Neural crest cell (in vitro differentiated cells): ENCODE results near the gene STMN1. TPM values are rescaled to one million over a fixed set of nuclear protein-coding genes. Genes with fewer than 3 reads are reported as not detected.

Source experiments
- DNase-seq: peaks from one replicate; pipeline ENCODE4 v3.0.0; 2021; ENCODE audit warnings: low read depth, mixed read lengths, low spot score
- H3K27ac Mint-ChIP-seq: one replicate; pipeline ENCODE4 v1.8.0; 2021; ENCODE audit warnings: mild to moderate bottlenecking, mixed read lengths; ENCODE audit not compliant: unreplicated experiment
- H3K27me3 Mint-ChIP-seq: 2 replicates; pipeline ENCODE4 v1.8.0; 2021; ENCODE audit warnings: low read depth, mild to moderate bottlenecking, mixed read lengths
- H3K36me3 Mint-ChIP-seq: 2 replicates; pipeline ENCODE4 v1.8.0; 2021; ENCODE audit warnings: low read depth, mild to moderate bottlenecking, mixed read lengths
- H3K4me1 Mint-ChIP-seq: 2 replicates; pipeline ENCODE4 v1.8.0; 2021; ENCODE audit warnings: mixed read lengths
- H3K4me3 Mint-ChIP-seq: one replicate; pipeline ENCODE4 v1.8.0; 2021; ENCODE audit warnings: mild to moderate bottlenecking, mixed read lengths
- H3K9me3 Mint-ChIP-seq: 2 replicates; pipeline ENCODE4 v1.8.0; 2021; ENCODE audit warnings: mixed read lengths
- total RNA-seq: library from RNA; stranded (reverse); gene quantifications from 2 replicates; pipeline ENCODE4 v1.2.1, GENCODE V29; 2021
- TF ChIP-seq, protein P1 (sequence below): fragments of 200-600 bp; sonication (generic); conservative IDR thresholded peaks from 2 replicates; pipeline ENCODE4 v1.5.0; 2021; ENCODE audit warnings: antibody characterized with exemption, mild to moderate bottlenecking

Gene STMN1
- total RNA-seq, 1 donor from 2014 or later: 934 TPM

DNA sequence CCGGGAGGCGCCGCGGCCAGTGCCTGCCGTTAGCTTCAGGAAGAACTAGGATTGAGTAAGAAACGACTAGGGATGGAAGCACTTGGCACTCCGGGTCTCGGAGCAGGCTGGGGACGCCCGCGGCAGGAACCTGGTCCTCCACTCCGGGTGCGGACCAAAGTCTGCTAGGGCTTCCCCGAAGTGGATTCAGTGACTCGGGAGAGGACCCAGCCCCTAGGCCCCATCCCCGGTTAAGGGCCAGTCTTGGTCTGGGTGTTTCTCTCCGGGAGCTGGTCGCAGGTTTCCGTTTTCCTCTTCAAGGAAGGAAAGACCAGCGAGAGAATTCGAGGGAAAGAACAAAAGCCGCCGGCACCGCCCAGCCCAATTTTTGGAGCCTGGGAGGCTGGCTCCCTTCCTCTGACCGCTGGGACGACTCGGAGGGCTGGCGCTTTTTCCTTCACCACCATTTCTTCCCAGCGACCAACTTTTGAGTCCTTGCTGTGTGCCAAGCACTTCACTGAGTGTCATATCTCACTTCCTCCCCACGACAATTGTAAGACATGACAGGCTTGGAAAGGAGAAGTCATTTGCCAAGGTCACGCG lies 16.8 kb upstream of the STMN1 start:
- Mint-ChIP-seq H3K36me3 (no peaks in the 10 kb centered on the region), H3K9me3 (no peaks in the 10 kb centered on the region), H3K27me3 (peaks cover 21% of the 10 kb centered on the region), H3K4me3 (peak overlapping the region; percentile 80), H3K27ac (no peak overlapping the region), H3K4me1 (peaks cover 47% of the 10 kb centered on the region)
- TF ChIP-seq, protein P1, sequence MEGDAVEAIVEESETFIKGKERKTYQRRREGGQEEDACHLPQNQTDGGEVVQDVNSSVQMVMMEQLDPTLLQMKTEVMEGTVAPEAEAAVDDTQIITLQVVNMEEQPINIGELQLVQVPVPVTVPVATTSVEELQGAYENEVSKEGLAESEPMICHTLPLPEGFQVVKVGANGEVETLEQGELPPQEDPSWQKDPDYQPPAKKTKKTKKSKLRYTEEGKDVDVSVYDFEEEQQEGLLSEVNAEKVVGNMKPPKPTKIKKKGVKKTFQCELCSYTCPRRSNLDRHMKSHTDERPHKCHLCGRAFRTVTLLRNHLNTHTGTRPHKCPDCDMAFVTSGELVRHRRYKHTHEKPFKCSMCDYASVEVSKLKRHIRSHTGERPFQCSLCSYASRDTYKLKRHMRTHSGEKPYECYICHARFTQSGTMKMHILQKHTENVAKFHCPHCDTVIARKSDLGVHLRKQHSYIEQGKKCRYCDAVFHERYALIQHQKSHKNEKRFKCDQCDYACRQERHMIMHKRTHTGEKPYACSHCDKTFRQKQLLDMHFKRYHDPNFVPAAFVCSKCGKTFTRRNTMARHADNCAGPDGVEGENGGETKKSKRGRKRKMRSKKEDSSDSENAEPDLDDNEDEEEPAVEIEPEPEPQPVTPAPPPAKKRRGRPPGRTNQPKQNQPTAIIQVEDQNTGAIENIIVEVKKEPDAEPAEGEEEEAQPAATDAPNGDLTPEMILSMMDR: no peak
- no peak for DNase-seq

DNA sequence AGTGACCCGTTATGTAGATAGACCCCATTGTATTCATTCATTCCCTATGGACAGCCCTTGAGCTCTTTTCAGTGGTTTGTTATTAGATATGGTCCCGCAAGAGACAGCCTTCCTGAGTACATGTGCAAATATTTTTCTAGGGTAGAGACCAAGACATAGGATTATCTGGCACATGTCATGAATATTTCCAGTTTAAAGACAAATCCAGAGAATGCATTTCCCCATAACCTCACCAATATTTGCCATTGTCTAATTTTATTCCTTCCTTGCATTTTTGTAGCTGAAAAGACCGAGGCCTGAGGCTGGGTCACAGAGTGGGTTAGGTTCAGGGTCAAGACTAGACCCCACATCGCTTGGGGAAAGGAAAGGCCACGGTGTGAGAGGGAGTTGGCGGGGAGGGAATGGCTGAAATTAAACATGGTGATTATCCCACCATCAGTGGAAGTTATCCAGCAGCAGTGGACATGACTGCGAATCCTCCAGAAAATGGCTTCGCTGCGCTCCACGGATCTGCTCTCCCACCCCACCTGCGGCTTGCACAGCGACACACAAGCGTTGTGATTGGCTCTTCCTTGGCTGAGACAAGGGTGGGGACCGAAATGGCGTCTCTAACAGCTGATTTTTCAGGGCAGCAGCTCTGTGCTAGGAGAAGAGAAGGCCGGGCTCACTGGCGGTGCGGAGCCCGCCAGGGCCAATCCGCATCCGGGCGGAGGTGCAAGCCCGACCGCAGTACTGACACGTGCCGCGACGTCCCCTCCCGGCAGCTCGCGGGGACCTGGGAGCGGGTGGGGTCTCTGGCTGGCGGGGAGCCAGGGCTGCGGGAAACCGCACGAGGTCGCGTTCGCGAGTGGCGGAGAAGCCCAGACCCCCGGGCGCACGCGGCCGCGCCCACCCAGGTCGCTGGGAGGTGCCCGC lies 16.1 kb upstream of the STMN1 start:
- no peaks in the 10 kb centered on the region for H3K36me3 Mint-ChIP-seq
- TF ChIP-seq, protein P1: no peak
- H3K9me3 Mint-ChIP-seq: no peaks in the 10 kb centered on the region
- peaks cover 44% of the 10 kb centered on the region for H3K4me1 Mint-ChIP-seq
- peak overlapping the region; percentile 84 for H3K4me3 Mint-ChIP-seq
- peaks cover 21% of the 10 kb centered on the region for H3K27me3 Mint-ChIP-seq
- DNase-seq: peak; percentile 42
- H3K27ac Mint-ChIP-seq: peak overlapping the region; percentile 50

DNA sequence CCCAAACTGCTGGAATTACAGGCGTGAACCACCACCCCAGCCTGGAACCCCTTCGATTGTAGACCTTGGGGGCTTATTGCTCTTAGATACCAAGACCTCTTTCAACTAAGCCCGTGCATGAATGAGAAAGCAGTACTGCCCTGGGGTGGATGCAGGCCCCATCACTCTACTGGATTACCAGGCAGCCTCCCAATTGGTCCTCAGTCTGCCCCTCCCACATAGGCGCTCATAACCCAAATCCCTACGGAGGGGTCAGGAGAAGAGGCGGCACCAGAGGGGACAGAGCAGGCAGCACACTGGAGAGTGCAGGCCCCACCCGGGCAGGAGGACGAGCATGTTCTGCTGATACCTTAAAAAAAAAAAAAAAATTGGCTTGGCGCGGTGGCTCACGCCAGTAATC lies 12.4 kb upstream of the STMN1 start:
- no peak for DNase-seq
- Mint-ChIP-seq H3K36me3 (no peaks in the 10 kb centered on the region), H3K4me1 (peaks cover 41% of the 10 kb centered on the region), H3K4me3 (no peak overlapping the region), H3K27me3 (peaks cover 17% of the 10 kb centered on the region), H3K27ac (no peak overlapping the region), H3K9me3 (no peaks in the 10 kb centered on the region)
- TF ChIP-seq, protein P1: no peak

DNA sequence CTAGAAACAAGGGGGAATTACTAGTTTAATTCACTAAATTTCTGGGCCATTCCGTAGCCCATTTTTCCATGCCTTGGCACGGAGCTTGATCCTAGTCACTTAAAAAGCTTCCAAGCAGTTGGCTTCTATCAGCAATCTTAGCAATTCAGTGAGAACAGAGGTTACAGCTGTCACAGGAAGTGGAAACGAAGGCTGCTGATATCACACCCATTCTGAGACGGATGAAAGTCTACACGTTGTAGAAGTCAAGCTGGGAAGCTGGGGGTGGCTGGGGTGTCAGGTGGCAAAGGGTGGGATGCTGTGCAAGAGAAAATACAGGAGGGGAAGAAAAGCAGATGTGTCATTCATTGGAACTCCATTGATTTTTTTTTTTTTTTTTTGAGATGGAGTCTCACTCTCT lies 11.8 kb upstream of the STMN1 start:
- H3K27me3 Mint-ChIP-seq: peaks cover 10% of the 10 kb centered on the region
- H3K9me3 Mint-ChIP-seq: no peaks in the 10 kb centered on the region
- peak overlapping the region; percentile 44 for H3K4me3 Mint-ChIP-seq
- TF ChIP-seq, protein P1: no peak
- no peaks in the 10 kb centered on the region for H3K36me3 Mint-ChIP-seq
- no peak for DNase-seq
- peaks cover 35% of the 10 kb centered on the region for H3K4me1 Mint-ChIP-seq
- peak overlapping the region; percentile 27 for H3K27ac Mint-ChIP-seq

DNA sequence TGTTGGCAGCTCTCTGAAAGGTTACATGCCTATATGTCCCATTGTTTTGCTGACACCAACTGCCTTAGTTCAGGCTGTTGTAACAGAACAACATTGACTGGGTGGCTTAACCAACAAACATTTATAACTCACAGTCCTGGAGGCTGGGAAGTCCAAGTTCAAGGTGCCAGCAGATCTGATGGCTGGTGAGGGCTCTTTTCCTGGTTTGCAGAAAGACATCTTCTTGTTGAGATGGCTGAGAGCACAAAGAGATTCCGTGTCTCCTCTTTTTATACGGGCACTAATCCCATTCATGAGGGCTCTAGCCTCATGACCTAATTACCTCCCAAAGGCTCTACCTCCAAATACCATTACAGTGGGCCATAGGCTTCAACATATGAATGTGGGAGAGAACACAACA lies 10.2 kb upstream of the STMN1 start:
- Mint-ChIP-seq H3K27me3 (no peaks in the 10 kb centered on the region), H3K9me3 (no peaks in the 10 kb centered on the region), H3K4me1 (peaks cover 25% of the 10 kb centered on the region), H3K4me3 (no peak overlapping the region), H3K27ac (no peak overlapping the region), H3K36me3 (no peaks in the 10 kb centered on the region)
- TF ChIP-seq, protein P1: no peak
- no peak for DNase-seq
